GM20431 (cell line): ENCODE data around the gene TSPYL1.

Experiments
- in situ Hi-C: fragments of 300-500 bp; cut with MseI, MboI; formaldehyde crosslinking; loops from one replicate; pipeline ENCODE4 v1.15.0; 2020; ENCODE audit warnings: low sequenced_read_pairs; ENCODE audit not compliant: unreplicated experiment

The TSPYL1 gene

GRCh38 chr6:116238083-116238482 is 41.6 kb downstream of the TSPYL1 start:
- in situ Hi-C loops = no loop called here

DNA sequence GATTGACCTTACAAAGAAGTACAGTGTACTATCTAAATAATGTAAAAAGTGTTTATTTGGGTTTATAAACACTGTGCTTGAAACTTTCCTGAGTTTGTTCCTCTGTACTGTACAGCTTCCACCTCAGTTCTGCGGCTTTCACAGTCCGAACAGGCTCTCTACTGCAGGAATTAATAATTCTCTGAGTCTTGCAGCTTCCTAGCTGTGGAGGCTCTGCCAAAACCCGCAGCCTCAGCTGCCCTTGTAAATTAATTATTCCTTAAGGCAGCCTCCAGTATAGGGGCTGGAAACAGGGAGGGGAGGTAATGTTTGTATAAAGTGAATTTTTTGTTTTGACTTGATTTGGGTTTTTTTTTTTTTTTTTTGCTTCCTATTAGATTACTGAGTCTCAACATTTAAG is 45.0 kb downstream of the TSPYL1 start:
- in situ Hi-C loops = no loop called here

DNA sequence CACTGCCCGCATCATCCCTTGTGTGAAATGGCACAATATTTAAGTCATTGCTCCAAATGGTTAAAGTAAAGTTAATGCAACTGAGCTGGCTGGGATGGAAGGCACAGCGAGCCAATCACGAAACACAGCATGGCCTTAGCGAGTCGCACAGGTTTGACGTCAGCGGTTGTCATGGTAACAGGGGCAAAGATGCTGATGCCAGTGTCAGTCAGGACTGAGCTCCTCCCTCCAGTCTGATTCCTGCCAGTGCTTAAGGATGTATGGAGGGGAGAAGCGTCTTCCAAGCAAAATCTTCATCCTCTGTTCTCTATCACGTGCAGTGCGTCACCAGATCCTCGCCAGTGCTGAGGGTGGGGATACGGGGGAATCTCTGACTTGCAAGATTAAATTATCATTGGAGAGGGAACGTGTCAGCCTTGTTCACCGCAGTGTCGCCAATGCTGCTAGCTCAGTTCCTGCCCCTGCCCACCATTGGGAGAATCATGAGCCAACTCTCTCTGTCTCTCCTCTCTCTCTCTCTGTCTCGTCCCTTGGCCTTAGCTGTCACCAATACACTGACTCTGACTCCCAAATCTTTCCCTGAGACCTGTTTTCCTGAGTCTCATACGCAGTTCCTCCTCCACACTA is 50.3 kb downstream of the TSPYL1 start:
- in situ Hi-C loops = no loop called here
